HG03175 (cell line): ENCODE measurements around the gene SRGAP3.
A peak's percentile ranks its signal among the peaks of the same experiment; 100 is the strongest.

Experiments
- ATAC-seq: cut with Tn5 transposase; IDR thresholded peaks from one replicate; pipeline ENCODE4 v1.9.1; 2021; ENCODE audit warnings: mild to moderate bottlenecking, moderate library complexity; ENCODE audit not compliant: unreplicated experiment

Gene SRGAP3

GRCh38 chr3:9180764-9181117 lies 68.7 kb downstream of the SRGAP3 start:
- ATAC-seq: no peak

- ATAC-seq: no peak
Measured at GRCh38 chr3:9179826-9180763, 69.4 kb downstream of the SRGAP3 start.

- no peak for ATAC-seq
Measured at GRCh38 chr3:9178697-9179096, 70.7 kb downstream of the SRGAP3 start.

GRCh38 chr3:9175421-9175820 lies 74.0 kb downstream of the SRGAP3 start:
- ATAC-seq: no peak

- ATAC-seq: no peak
Measured at GRCh38 chr3:9173445-9173844, 76.0 kb downstream of the SRGAP3 start.

- no peak for ATAC-seq
Measured at GRCh38 chr3:9172851-9173321, 76.6 kb downstream of the SRGAP3 start.

GRCh38 chr3:9170851-9171160 lies 78.6 kb downstream of the SRGAP3 start:
- ATAC-seq: no peak

GRCh38 chr3:9169956-9170850 lies 79.2 kb downstream of the SRGAP3 start:
- no peak for ATAC-seq

GRCh38 chr3:9169326-9169725 lies 80.1 kb downstream of the SRGAP3 start:
- no peak for ATAC-seq

GRCh38 chr3:9168241-9168741 lies 81.2 kb downstream of the SRGAP3 start:
- peak; percentile 98 for ATAC-seq

GRCh38 chr3:9167222-9167621 lies 82.2 kb downstream of the SRGAP3 start:
- ATAC-seq: no peak

GRCh38 chr3:9165421-9165820 lies 84.0 kb downstream of the SRGAP3 start:
- no peak for ATAC-seq

- no peak for ATAC-seq
Measured at GRCh38 chr3:9163289-9163688, 86.2 kb downstream of the SRGAP3 start.

- ATAC-seq: no peak
Measured at GRCh38 chr3:9161811-9162210, 87.6 kb downstream of the SRGAP3 start.

GRCh38 chr3:9161298-9161697 lies 88.1 kb downstream of the SRGAP3 start:
- no peak for ATAC-seq

GRCh38 chr3:9158865-9159630 lies 90.4 kb downstream of the SRGAP3 start:
- ATAC-seq: no peak

- ATAC-seq: no peak
Measured at GRCh38 chr3:9157651-9158362, 91.6 kb downstream of the SRGAP3 start.

- ATAC-seq: no peak
Measured at GRCh38 chr3:9156604-9157003, 92.8 kb downstream of the SRGAP3 start.

GRCh38 chr3:9155028-9155427 lies 94.4 kb downstream of the SRGAP3 start:
- ATAC-seq: no peak

GRCh38 chr3:9153904-9154619 lies 95.4 kb downstream of the SRGAP3 start:
- ATAC-seq: no peak
